ENCODE results near the gene DGCR6L. TPM values are rescaled to one million over a fixed set of nuclear protein-coding genes. Genes with fewer than 3 reads are reported as not detected.
"Not testable (repeated sequence)": the region's sequence is repeated elsewhere in the genome, so short reads cannot be mapped to it uniquely, and the experiment has no call there.

Gene DGCR6L
- total RNA-seq, 3 donors from 2014 or later: 58.3 to 73.6 (median 60.6) TPM

DNA sequence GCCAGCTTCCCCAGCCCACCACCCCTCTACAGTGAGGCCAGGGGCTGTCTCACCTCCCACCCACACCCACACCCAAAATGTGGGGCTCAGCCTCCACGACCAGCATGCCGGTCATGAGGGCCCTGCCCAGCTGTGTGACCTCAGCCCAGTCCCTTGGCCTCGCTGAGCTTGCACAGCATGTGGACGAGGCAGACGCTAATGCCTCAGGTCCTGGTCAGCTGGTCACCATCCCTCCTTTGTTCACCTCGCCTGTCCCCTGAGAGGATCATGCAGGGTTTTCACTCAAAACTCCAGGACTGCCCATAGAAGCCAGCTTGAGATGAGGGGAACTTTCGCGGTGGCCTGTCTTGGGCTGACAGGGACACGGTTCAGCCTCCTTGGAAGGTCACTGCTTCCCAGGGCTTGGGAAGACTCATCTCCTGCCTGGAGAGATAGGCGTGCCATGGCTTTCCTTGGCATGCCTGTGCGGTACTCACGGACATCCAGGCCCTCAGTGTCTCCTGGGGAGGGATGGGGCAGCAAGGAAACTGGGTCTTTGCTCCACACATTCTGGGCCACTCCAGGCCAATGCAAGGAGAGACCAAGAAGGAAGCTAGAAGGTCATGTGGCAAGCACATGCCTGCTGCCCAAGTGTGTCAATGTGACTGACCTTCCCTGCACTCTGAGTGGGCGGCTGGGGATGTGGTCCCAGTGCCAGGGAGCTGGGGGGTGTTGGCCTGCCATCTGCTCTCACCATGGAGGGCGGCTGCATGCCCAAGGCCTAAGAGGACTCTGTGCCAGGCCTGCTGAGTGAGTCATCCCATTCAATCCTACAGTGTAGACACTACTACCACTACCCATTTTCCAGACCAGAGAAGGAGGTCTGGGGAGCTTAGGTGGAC lies 48.5 kb downstream of the DGCR6L start:
- Histone ChIP-seq H3K4me3 (no peak overlapping the region), H3K9me3 (no peaks in the 10 kb centered on the region), H3K27me3 (no peaks in the 10 kb centered on the region), H3K4me1 (peaks cover 7 to 8% of the 10 kb centered on the region in 2 donors), H3K36me3 (no peaks in the 10 kb centered on the region), H3K27ac (no peak overlapping the region)
- intact Hi-C loops (cut with DNase I; ENCODE audit: low total_unique reads): no loop called here
- TF ChIP-seq POLR2A (IDR thresholded peaks at IDR 0.05) (no peak), POLR2AphosphoS5 (IDR thresholded peaks at IDR 0.05) (no peak)
- TF ChIP-seq, protein P1, sequence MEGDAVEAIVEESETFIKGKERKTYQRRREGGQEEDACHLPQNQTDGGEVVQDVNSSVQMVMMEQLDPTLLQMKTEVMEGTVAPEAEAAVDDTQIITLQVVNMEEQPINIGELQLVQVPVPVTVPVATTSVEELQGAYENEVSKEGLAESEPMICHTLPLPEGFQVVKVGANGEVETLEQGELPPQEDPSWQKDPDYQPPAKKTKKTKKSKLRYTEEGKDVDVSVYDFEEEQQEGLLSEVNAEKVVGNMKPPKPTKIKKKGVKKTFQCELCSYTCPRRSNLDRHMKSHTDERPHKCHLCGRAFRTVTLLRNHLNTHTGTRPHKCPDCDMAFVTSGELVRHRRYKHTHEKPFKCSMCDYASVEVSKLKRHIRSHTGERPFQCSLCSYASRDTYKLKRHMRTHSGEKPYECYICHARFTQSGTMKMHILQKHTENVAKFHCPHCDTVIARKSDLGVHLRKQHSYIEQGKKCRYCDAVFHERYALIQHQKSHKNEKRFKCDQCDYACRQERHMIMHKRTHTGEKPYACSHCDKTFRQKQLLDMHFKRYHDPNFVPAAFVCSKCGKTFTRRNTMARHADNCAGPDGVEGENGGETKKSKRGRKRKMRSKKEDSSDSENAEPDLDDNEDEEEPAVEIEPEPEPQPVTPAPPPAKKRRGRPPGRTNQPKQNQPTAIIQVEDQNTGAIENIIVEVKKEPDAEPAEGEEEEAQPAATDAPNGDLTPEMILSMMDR (IDR thresholded peaks at IDR 0.05): no peak
- DNase-seq (ENCODE audit: low spot score in 2 of 2): no peak

DNA sequence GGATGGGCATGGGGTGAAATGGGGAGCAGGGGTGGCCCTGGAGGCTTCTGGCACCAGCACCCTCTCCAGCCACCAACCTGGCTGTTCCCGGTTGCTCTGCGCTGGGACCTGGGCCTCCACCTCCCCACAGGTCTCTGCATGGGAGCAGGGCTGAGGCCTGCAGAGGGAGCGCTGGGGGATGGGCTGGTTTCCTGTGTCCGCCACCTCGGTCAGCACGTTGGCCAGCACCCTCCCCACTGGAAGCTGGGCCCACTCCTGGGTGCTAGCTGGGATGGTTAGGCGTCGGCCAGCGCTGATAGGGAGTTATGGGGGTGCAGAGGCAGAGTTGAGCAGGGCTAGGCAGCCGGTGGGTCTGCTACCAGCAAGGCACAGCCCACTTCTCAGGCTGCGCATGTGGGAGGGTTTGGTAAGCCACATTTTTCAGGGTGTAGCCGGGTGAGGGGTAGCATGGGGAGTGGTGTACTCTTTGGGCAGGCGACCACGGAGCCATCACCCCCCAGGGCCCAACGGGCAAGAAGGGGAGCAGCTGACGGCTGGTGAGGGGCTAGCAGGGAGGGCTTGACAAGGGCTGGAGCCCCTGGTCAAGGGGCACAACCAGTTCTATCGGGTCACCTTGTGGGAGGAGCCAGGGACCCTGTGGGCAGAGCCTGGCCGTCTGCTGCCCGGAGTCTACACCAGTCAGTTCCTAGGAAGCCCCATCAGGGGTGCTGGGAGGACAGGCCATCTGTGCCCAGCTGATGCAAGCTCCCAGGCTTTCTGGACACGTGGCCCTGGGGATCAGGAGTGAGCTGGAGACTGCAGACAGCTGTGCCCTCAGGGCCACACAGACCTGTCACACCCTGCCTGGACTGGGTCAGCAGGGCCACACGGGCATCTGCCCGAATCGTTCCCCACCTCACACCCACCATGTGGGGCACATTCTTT lies 49.4 kb downstream of the DGCR6L start:
- H3K27me3 ChIP-seq; H3K27ac ChIP-seq; H3K4me3 ChIP-seq; DNase-seq (ENCODE audit: low spot score in 2 of 2); H3K36me3 ChIP-seq; H3K4me1 ChIP-seq; H3K9me3 ChIP-seq; intact Hi-C loops (cut with DNase I; ENCODE audit: low total_unique reads): not testable (repeated sequence)

DNA sequence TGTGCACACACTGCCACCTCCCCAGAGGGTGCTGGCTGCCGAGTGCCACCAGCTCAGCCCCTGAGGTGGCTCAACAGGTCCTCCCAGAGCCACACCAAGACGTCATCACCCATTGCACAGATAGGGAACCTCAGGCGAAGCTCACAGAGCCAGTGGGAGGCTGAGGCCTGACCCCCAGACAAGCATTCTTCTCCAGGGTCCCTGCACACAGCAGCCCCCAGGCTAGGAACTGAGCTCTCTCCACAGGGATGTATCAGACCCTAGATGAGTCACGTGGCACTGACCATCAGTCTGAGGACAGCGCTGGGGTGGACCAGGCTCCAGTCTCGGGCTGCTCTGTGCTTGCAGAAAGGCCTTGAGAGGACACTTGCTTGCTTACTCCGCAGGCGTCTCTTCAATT lies 50.2 kb downstream of the DGCR6L start:
- H3K36me3 ChIP-seq; intact Hi-C loops (cut with DNase I; ENCODE audit: low total_unique reads); H3K9me3 ChIP-seq: not testable (repeated sequence)

DNA sequence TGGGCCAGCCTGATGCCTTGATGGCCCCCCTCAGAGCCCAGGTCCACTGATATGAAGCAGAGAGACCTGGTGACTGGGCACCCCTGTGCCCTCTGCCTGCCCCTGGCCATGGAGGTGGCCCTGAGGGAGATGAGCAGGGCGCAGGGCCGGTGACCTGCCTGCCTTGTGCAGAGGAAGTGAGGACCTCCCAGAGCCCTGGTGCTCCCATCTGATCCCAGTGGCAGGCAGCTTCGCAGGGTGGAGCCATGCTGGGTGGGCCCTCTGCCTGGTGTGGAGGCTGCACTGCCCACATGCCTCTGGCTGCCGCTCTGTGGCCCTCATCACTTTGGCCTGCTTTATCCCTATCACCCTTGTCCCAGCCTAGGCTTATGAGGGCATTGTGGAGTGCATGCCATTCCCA lies 50.7 kb downstream of the DGCR6L start:
- DNase-seq (ENCODE audit: low spot score in 2 of 2); H3K9me3 ChIP-seq; H3K4me3 ChIP-seq; H3K36me3 ChIP-seq; intact Hi-C loops (cut with DNase I; ENCODE audit: low total_unique reads); H3K27ac ChIP-seq; H3K27me3 ChIP-seq; H3K4me1 ChIP-seq: not testable (repeated sequence)

More for the DNA sequence above, 50.2 kb downstream of the DGCR6L start:
- not testable (repeated sequence) for H3K27me3 ChIP-seq; H3K27ac ChIP-seq; H3K4me1 ChIP-seq; DNase-seq (ENCODE audit: low spot score in 2 of 2); H3K4me3 ChIP-seq

DNA sequence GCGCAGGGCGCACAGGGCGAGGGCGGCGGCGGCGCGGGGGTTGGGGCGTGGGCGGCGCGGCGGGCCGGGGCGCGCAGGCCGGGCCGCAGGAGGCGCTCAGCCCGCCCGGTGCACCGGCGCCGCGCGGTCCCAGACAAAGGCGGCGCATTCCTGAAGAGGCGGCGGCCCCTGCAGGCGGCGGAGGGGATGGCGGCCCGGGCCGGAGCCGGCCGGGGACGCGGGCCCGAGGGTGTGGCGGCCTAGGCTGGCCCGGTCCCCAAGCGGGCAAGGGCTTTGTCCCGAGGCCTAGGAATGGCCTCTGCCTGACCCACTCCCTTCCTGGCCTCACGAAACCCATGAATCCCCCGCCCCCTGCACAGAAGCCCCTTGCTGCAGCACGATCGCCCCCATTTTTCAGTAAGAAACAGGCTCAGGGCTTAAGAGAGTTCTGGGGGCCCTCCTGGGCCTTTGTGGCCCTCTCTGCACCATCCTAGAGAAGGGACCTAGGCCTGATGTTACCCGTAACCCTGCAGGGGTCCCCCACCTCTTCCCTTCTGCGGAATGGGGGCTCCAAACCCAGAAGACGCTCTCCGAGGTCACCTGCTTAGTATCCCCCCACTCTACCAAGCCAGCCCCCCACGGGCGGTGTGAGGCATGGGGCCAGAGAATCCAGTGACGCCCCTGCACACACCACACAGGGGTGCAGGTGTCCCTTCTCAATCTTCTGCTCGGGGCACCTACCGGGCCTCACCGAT lies 51.4 kb downstream of the DGCR6L start, which contains the start of gene RTN4R:
RTN4R (minus strand) TSS at position 40 of the 734 bp plus-strand sequence. CDS start 226 bp downstream, outside the sequence.
- H3K4me1 ChIP-seq: peaks cover 7 to 8% of the 10 kb centered on the region in 2 donors
- TF ChIP-seq, protein P1 (IDR thresholded peaks at IDR 0.05): peak in 1 of 3 donors; percentile 68
- no peak for TF ChIP-seq POLR2A (IDR thresholded peaks at IDR 0.05)
- no peak for DNase-seq (ENCODE audit: low spot score in 2 of 2)
- intact Hi-C loops (cut with DNase I; ENCODE audit: low total_unique reads): no loop called here
- no peaks in the 10 kb centered on the region for H3K27me3 ChIP-seq
- H3K36me3 ChIP-seq: no peaks in the 10 kb centered on the region
- H3K9me3 ChIP-seq: no peaks in the 10 kb centered on the region
- peak within 1 kb of the TSS; percentile 33 to 84 (median 60) for H3K4me3 ChIP-seq
- H3K27ac ChIP-seq: peak within 1 kb of the TSS; percentile 14 to 38

Measured in breast epithelium (tissue), 4 donors.